WTC11 (cell line): ENCODE results near the gene CAPRIN2. TPM values are rescaled to one million over a fixed set of nuclear protein-coding genes. Genes with fewer than 3 reads are reported as not detected.

Experiments
- ATAC-seq: fragments of 200-7000 bp; cut with Tn5 transposase; 2 replicates; pipeline ENCODE4 v1.10.0; 2021; ENCODE audit warnings: mild to moderate bottlenecking, moderate library complexity
- CTCF ChIA-PET: fragments of 300-600 bp; sonication (Branson Sonifier 250); formaldehyde crosslinking; loops from one replicate; lab custom pipeline; 2021; ENCODE audit warnings: antibody characterized with exemption; lab: Charles Lee
- POLR2A ChIA-PET: fragments of 350-600 bp; sonication (Branson Sonifier 250); formaldehyde crosslinking; loops from one replicate; lab custom pipeline; 2021; ENCODE audit warnings: antibody characterized with exemption; lab: Charles Lee
- DNase-seq: peaks from one replicate; pipeline ENCODE4 v3.0.0; 2021; ENCODE audit warnings: low spot score
- H3K27ac Mint-ChIP-seq: 2 replicates; pipeline ENCODE4 v1.8.0; 2021; ENCODE audit warnings: mixed read lengths
- H3K27me3 Mint-ChIP-seq: 2 replicates; pipeline ENCODE4 v1.8.0; 2021; ENCODE audit warnings: low read depth, mild to moderate bottlenecking, moderate library complexity, mixed read lengths
- H3K36me3 Mint-ChIP-seq: 2 replicates; pipeline ENCODE4 v1.8.0; 2021; ENCODE audit warnings: mixed read lengths
- H3K4me1 Mint-ChIP-seq: 2 replicates; pipeline ENCODE4 v1.8.0; 2022; ENCODE audit warnings: mixed read lengths
- H3K4me3 Mint-ChIP-seq: 2 replicates; pipeline ENCODE4 v1.8.0; 2021; ENCODE audit warnings: mild to moderate bottlenecking, moderate library complexity, mixed read lengths
- H3K9me3 Mint-ChIP-seq: 2 replicates; pipeline ENCODE4 v1.8.0; 2021; ENCODE audit warnings: mixed read lengths
- ATF1 ChIP-seq: sonication (generic); formaldehyde crosslinking; IDR thresholded peaks from 2 replicates; pipeline ENCODE4 v1.8.1; 2023; ENCODE audit warnings: mild to moderate bottlenecking, moderate library complexity, missing genetic modification reagents
- ETV6 ChIP-seq: sonication (generic); formaldehyde crosslinking; IDR thresholded peaks from 2 replicates; pipeline ENCODE4 v1.8.1; 2022; ENCODE audit warnings: mild to moderate bottlenecking, missing genetic modification reagents
- FOXK1 ChIP-seq: sonication (generic); formaldehyde crosslinking; IDR thresholded peaks from 2 replicates; pipeline ENCODE4 v1.8.0; 2022; ENCODE audit warnings: mild to moderate bottlenecking, moderate library complexity, missing genetic modification reagents
- GABPB1 ChIP-seq: sonication (generic); formaldehyde crosslinking; IDR thresholded peaks from 2 replicates; pipeline ENCODE4 v1.8.1; 2023; ENCODE audit warnings: mild to moderate bottlenecking, missing genetic modification reagents
- JAZF1 ChIP-seq: fragments of 250-450 bp; sonication (Bioruptor Pico); IDR thresholded peaks from 2 replicates; pipeline ENCODE4 v1.9.0; 2021; ENCODE audit warnings: moderate library complexity, mild to moderate bottlenecking, inconsistent platforms
- MYBL2 ChIP-seq: sonication (generic); formaldehyde crosslinking; IDR thresholded peaks from 2 replicates; pipeline ENCODE4 v1.8.1; 2023; ENCODE audit warnings: mild to moderate bottlenecking, moderate library complexity, missing genetic modification reagents
- NFE2L1 ChIP-seq: sonication (generic); formaldehyde crosslinking; IDR thresholded peaks from 2 replicates; pipeline ENCODE4 v1.8.1; 2023; ENCODE audit warnings: missing genetic modification reagents
- NR1H2 ChIP-seq: sonication (generic); formaldehyde crosslinking; IDR thresholded peaks from 2 replicates; pipeline ENCODE4 v1.9.0; 2021; ENCODE audit warnings: mild to moderate bottlenecking, moderate library complexity, missing genetic modification reagents
- RORB ChIP-seq: fragments of 250-450 bp; sonication (Bioruptor Pico); IDR thresholded peaks from 2 replicates; pipeline ENCODE4 v1.9.0; 2021; ENCODE audit warnings: mild to moderate bottlenecking
- SMAD3 ChIP-seq: sonication (generic); formaldehyde crosslinking; IDR thresholded peaks from 2 replicates; pipeline ENCODE4 v1.8.0; 2022; ENCODE audit warnings: missing genetic modification reagents, mild to moderate bottlenecking, borderline replicate concordance
- SP1 ChIP-seq: sonication (generic); formaldehyde crosslinking; conservative IDR thresholded peaks from 2 replicates; pipeline ENCODE4 v1.8.1; 2022; ENCODE audit warnings: missing genetic modification reagents
- TCF7 ChIP-seq: sonication (generic); formaldehyde crosslinking; IDR thresholded peaks from 2 replicates; pipeline ENCODE4 v1.8.0; 2022; ENCODE audit warnings: mild to moderate bottlenecking, low read depth, missing genetic modification reagents, moderate library complexity
- ZNF423 ChIP-seq: fragments of 250-450 bp; sonication (Bioruptor Pico); IDR thresholded peaks from 2 replicates; pipeline ENCODE4 v2.1.2; 2022; ENCODE audit warnings: mild to moderate bottlenecking, moderate library complexity
- total RNA-seq: library from RNA; stranded (reverse); gene quantifications from 3 replicates; pipeline ENCODE4 v1.2.3, GENCODE V29; 2021
- TF ChIP-seq, protein P1 (sequence below): fragments of 200-600 bp; IDR thresholded peaks from 2 replicates; pipeline ENCODE4 v1.8.0; 2022; ENCODE audit warnings: antibody characterized with exemption
- TF ChIP-seq, protein P2 (sequence below): sonication (generic); formaldehyde crosslinking; IDR thresholded peaks from 2 replicates; pipeline ENCODE4 v1.8.0; 2023; ENCODE audit warnings: mild to moderate bottlenecking, missing genetic modification reagents
- TF ChIP-seq, protein P3 (sequence below): fragments of 250-450 bp; sonication (Bioruptor Pico); IDR thresholded peaks from 2 replicates; pipeline ENCODE4 v1.9.0; 2021; ENCODE audit warnings: moderate library complexity, mild to moderate bottlenecking, inconsistent platforms, borderline replicate concordance
- TF ChIP-seq, protein P4 (sequence below): fragments of 250-450 bp; sonication (Bioruptor Pico); IDR thresholded peaks from 2 replicates; pipeline ENCODE4 v1.9.0; 2021; ENCODE audit warnings: mild to moderate bottlenecking, borderline replicate concordance
- TF ChIP-seq, protein P5 (sequence below): sonication (generic); formaldehyde crosslinking; conservative IDR thresholded peaks from 2 replicates; pipeline ENCODE4 v1.8.1; 2023; ENCODE audit warnings: mild to moderate bottlenecking, low read depth, missing genetic modification reagents, moderate library complexity

Gene CAPRIN2
- total RNA-seq, 1 experiment from 2014 or later, result 62.7 TPM

DNA sequence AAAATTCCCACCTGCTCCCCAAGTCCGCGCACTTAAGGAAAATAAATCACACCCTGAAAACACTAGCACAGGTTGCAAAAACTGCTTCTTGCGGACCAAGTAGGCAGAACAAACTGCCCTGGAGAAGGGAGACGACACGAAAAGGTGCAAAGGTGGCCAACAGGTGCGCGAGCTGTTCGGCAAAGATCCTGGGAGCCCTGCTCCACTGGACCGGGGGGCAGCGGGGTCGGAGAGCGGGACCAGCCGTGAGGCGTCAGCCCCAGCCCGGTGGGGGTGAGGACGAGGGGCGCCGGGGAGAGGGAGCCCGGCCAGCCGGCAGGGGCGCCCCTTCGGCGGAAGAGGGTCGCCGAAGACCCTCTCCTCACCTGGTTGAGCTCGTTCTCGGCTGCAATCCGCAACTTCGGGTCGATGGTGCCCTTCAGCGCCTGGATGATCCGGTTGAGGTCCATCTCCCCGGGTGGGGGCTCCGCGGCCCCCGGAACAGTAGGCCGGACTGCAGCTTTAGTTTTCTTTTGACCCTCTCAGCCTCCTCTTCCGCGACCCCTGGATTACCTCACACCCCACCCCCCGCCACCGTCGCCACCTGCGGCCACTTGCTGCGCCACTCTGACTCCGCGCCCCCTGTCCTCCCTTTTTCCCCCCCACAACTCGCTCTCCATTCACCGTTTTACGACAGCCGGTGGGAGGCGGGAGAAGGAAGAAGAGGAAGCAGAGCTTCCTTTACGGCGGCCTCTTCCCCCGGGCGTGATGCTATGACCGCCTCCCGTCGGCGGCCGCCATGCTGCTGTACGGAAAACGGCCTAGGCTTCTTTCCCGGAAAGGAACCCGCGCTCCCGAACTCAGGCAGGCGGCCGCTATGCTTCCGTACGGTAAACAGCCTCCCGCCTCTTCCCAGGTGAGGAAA, 59.3 kb downstream of the CAPRIN2 start, which contains the start of gene IPO8 (continued):
- TF ChIP-seq, protein P1, sequence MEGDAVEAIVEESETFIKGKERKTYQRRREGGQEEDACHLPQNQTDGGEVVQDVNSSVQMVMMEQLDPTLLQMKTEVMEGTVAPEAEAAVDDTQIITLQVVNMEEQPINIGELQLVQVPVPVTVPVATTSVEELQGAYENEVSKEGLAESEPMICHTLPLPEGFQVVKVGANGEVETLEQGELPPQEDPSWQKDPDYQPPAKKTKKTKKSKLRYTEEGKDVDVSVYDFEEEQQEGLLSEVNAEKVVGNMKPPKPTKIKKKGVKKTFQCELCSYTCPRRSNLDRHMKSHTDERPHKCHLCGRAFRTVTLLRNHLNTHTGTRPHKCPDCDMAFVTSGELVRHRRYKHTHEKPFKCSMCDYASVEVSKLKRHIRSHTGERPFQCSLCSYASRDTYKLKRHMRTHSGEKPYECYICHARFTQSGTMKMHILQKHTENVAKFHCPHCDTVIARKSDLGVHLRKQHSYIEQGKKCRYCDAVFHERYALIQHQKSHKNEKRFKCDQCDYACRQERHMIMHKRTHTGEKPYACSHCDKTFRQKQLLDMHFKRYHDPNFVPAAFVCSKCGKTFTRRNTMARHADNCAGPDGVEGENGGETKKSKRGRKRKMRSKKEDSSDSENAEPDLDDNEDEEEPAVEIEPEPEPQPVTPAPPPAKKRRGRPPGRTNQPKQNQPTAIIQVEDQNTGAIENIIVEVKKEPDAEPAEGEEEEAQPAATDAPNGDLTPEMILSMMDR, result no peak
- TF ChIP-seq NFE2L1 (CRISPR knock-in tag), result no peak
- peak; percentile 29; the same call in 1 of the 2 replicates for TF ChIP-seq FOXK1 (CRISPR knock-in tag)
- TF ChIP-seq ETV6 (CRISPR knock-in tag), result peak; percentile 93
- TF ChIP-seq, protein P2, sequence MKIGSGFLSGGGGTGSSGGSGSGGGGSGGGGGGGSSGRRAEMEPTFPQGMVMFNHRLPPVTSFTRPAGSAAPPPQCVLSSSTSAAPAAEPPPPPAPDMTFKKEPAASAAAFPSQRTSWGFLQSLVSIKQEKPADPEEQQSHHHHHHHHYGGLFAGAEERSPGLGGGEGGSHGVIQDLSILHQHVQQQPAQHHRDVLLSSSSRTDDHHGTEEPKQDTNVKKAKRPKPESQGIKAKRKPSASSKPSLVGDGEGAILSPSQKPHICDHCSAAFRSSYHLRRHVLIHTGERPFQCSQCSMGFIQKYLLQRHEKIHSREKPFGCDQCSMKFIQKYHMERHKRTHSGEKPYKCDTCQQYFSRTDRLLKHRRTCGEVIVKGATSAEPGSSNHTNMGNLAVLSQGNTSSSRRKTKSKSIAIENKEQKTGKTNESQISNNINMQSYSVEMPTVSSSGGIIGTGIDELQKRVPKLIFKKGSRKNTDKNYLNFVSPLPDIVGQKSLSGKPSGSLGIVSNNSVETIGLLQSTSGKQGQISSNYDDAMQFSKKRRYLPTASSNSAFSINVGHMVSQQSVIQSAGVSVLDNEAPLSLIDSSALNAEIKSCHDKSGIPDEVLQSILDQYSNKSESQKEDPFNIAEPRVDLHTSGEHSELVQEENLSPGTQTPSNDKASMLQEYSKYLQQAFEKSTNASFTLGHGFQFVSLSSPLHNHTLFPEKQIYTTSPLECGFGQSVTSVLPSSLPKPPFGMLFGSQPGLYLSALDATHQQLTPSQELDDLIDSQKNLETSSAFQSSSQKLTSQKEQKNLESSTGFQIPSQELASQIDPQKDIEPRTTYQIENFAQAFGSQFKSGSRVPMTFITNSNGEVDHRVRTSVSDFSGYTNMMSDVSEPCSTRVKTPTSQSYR, result peak; percentile 63; the same call in 1 of the 2 replicates
- TF ChIP-seq GABPB1 (CRISPR knock-in tag), result peak; percentile 53; the same call in 1 of the 2 replicates
- peak; percentile 58; the same call in 1 of the 2 replicates for TF ChIP-seq SP1

DNA sequence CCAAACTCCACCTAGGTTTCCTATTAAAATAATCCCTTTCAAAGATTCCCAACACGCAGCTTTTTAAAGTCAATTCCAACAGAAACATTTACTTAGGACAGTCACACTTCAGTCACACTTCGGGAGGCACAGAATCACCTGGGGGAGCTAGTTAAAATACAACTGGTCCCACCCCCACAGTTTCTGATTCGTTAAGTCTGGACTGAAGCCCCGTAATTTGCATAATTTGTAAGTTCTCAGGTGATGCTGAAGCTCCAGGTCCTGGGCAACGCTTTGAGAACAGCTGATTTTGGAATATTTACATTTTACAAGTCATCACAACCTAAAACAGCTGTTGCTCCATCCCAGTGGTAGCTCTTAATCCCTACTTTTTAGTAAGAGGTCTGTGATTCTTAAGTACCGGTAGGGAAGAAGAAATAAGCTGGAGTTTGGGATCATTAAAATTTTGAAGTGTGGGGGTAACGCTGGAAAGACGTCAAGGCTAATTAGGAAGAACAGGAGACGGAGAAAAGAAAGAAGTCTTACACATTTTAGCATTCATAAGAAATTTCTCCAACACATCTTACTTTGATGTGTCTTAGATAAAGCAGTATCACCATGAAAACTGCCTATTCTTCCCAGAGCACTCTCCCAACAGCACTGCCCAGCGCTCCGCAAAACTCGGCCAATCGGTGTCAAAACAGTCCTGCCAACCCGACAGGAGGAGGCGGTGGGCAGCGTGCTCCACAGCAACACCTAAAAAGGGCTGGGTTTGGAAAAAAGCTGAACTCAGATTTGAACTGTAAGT, 60.1 kb downstream of the CAPRIN2 start:
- Mint-ChIP-seq H3K4me3 (peak overlapping the region; percentile 93), H3K4me1 (peaks cover 41% of the 10 kb centered on the region), H3K9me3 (no peaks in the 10 kb centered on the region), H3K27ac (peak overlapping the region; percentile 90), H3K36me3 (no peaks in the 10 kb centered on the region), H3K27me3 (no peaks in the 10 kb centered on the region)
- TF ChIP-seq, protein P3, sequence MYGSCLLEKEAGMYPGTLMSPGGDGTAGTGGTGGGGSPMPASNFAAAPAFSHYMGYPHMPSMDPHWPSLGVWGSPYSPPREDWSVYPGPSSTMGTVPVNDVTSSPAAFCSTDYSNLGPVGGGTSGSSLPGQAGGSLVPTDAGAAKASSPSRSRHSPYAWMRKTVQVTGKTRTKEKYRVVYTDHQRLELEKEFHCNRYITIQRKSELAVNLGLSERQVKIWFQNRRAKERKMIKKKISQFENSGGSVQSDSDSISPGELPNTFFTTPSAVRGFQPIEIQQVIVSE (CRISPR knock-in tag), result no peak
- TF ChIP-seq GABPB1 (CRISPR knock-in tag), result 0 out of 2 replicates have a peak, but pooled peaks have one; percentile 10
- DNase-seq, result peak; percentile 24
- CTCF ChIA-PET, result interaction anchor here (1.2 to 3.0 kb wide), 6 partner anchors 39 to 189 kb away, joined by 3 to 35 read pairs (median 4); partner anchors contain the start of gene CAPRIN2
- ATAC-seq, result peak; percentile 18
- POLR2A ChIA-PET, result interaction anchor here (0.7 to 1.6 kb wide), 3 partner anchors 11 to 101 kb away, joined by 3 to 6 read pairs (median 6); no protein-coding TSS in a partner anchor

DNA sequence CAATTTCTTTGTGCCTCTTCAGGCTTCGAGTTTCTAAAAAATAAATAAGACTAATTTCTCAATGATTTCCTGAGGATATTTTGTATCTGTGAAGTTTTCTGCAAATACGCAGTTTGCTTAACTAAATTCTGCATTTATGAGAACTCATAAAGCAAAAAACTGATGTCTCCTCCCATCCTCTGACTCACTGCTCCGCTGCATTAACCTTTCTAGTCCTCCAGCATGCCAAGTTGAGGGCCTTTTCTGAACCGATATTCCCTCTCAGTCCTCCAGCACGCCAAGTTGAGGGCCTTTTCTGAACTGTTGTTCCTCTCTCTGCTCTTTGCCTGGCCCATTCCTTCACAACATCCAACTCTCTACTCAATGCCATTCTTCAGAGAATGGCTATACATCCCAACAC, 62.3 kb downstream of the CAPRIN2 start:
- Mint-ChIP-seq H3K4me3 (no peak overlapping the region), H3K9me3 (no peaks in the 10 kb centered on the region), H3K4me1 (peaks cover 39% of the 10 kb centered on the region), H3K27ac (peak overlapping the region; percentile 41; the same call in 1 of the 2 replicates), H3K27me3 (no peaks in the 10 kb centered on the region), H3K36me3 (no peaks in the 10 kb centered on the region)
- ChIA-PET CTCF (interaction anchor here (0.6 kb wide), 1 partner anchor 62 kb away, joined by 3 read pairs; no protein-coding TSS in a partner anchor), POLR2A (no interaction called here)
- ATAC-seq (no peak), DNase-seq (no peak)
- TF ChIP-seq SMAD3 (CRISPR knock-in tag) (no peak), TCF7 (CRISPR knock-in tag) (no peak), JAZF1 (no peak), ZNF423 (CRISPR knock-in tag) (no peak), ATF1 (CRISPR knock-in tag) (no peak), MYBL2 (CRISPR knock-in tag) (no peak), NR1H2 (CRISPR knock-in tag) (no peak), RORB (CRISPR knock-in tag) (no peak)
- TF ChIP-seq, protein P4, sequence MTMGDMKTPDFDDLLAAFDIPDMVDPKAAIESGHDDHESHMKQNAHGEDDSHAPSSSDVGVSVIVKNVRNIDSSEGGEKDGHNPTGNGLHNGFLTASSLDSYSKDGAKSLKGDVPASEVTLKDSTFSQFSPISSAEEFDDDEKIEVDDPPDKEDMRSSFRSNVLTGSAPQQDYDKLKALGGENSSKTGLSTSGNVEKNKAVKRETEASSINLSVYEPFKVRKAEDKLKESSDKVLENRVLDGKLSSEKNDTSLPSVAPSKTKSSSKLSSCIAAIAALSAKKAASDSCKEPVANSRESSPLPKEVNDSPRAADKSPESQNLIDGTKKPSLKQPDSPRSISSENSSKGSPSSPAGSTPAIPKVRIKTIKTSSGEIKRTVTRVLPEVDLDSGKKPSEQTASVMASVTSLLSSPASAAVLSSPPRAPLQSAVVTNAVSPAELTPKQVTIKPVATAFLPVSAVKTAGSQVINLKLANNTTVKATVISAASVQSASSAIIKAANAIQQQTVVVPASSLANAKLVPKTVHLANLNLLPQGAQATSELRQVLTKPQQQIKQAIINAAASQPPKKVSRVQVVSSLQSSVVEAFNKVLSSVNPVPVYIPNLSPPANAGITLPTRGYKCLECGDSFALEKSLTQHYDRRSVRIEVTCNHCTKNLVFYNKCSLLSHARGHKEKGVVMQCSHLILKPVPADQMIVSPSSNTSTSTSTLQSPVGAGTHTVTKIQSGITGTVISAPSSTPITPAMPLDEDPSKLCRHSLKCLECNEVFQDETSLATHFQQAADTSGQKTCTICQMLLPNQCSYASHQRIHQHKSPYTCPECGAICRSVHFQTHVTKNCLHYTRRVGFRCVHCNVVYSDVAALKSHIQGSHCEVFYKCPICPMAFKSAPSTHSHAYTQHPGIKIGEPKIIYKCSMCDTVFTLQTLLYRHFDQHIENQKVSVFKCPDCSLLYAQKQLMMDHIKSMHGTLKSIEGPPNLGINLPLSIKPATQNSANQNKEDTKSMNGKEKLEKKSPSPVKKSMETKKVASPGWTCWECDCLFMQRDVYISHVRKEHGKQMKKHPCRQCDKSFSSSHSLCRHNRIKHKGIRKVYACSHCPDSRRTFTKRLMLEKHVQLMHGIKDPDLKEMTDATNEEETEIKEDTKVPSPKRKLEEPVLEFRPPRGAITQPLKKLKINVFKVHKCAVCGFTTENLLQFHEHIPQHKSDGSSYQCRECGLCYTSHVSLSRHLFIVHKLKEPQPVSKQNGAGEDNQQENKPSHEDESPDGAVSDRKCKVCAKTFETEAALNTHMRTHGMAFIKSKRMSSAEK, result no peak
- TF ChIP-seq, protein P5, sequence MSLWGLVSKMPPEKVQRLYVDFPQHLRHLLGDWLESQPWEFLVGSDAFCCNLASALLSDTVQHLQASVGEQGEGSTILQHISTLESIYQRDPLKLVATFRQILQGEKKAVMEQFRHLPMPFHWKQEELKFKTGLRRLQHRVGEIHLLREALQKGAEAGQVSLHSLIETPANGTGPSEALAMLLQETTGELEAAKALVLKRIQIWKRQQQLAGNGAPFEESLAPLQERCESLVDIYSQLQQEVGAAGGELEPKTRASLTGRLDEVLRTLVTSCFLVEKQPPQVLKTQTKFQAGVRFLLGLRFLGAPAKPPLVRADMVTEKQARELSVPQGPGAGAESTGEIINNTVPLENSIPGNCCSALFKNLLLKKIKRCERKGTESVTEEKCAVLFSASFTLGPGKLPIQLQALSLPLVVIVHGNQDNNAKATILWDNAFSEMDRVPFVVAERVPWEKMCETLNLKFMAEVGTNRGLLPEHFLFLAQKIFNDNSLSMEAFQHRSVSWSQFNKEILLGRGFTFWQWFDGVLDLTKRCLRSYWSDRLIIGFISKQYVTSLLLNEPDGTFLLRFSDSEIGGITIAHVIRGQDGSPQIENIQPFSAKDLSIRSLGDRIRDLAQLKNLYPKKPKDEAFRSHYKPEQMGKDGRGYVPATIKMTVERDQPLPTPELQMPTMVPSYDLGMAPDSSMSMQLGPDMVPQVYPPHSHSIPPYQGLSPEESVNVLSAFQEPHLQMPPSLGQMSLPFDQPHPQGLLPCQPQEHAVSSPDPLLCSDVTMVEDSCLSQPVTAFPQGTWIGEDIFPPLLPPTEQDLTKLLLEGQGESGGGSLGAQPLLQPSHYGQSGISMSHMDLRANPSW, result no peak
